Osteocyte (in vitro differentiated cells): Measurements from ENCODE around the gene CTNNA1. TPM values are rescaled to one million over a fixed set of nuclear protein-coding genes. Genes with fewer than 3 reads are reported as not detected.

Experiments
- DNase-seq: peaks from one replicate; pipeline ENCODE4 v3.0.0; 2021; ENCODE audit warnings: mixed read lengths; ENCODE audit not compliant: unreplicated experiment; ENCODE audit errors: extremely low spot score
- H3K27ac Mint-ChIP-seq: one replicate; pipeline ENCODE4 v1.8.0; 2021; ENCODE audit warnings: mild to moderate bottlenecking, mixed read lengths; ENCODE audit not compliant: unreplicated experiment
- H3K27me3 Mint-ChIP-seq: one replicate; pipeline ENCODE4 v1.8.0; 2021; ENCODE audit warnings: mixed read lengths; ENCODE audit not compliant: unreplicated experiment
- H3K36me3 Mint-ChIP-seq: one replicate; pipeline ENCODE4 v1.8.0; 2021; ENCODE audit warnings: mixed read lengths; ENCODE audit not compliant: unreplicated experiment
- H3K4me1 Mint-ChIP-seq: one replicate; pipeline ENCODE4 v1.8.0; 2021; ENCODE audit warnings: mixed read lengths; ENCODE audit not compliant: unreplicated experiment
- H3K4me3 Mint-ChIP-seq: one replicate; pipeline ENCODE4 v1.8.0; 2021; ENCODE audit warnings: mild to moderate bottlenecking, moderate library complexity, mixed read lengths; ENCODE audit not compliant: unreplicated experiment
- H3K9me3 Mint-ChIP-seq: one replicate; pipeline ENCODE4 v1.8.0; 2021; ENCODE audit warnings: mixed read lengths; ENCODE audit not compliant: unreplicated experiment
- total RNA-seq: library from RNA; stranded (reverse); gene quantifications from 2 replicates; pipeline ENCODE4 v1.2.1, GENCODE V29; 2021
- TF ChIP-seq, protein P1 (sequence below): fragments of 200-600 bp; sonication (generic); IDR thresholded peaks from 2 replicates; pipeline ENCODE4 v1.5.0; 2021; ENCODE audit warnings: antibody characterized with exemption, mild to moderate bottlenecking, moderate library complexity

CTNNA1 gene
- total RNA-seq, 1 donor from 2014 or later = 375 TPM

DNA sequence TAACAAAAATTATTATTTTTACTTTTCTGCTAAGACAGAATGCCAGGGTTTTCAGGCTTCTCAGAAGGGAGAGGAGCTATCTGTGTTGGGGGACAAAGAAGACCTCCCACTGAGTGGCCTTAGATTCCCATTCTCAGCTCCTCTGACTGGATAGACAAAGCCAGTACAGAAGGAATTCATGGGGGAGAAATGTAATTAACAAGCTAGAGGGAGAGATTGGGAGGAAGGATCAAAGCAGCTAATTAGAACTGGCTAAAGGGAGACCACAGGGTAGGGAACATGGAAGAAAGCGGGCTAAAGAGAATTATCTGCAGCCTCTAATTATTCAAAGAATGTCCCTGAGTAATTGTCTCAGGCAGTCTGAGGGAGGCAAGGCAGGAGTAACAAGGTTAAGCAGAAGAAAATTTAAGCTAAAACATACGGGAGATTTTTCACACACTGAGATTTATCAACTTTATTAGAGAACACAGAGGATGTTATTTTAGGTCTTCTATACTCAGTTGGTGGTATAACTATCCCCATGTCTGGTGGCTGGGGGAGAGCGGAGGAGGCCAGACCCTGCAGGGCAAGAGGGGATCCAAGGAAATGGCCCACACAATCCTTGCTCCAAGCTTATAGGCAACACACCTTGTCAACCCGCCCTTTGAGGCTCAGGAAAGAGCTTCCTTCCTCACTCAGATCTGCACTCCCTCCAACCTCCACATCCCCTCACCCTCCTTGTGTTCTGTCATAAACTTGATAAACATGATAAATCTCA, 209.6 kb downstream of the CTNNA1 start:
- Mint-ChIP-seq H3K27me3 (no peaks in the 10 kb centered on the region), H3K27ac (no peak overlapping the region), H3K4me1 (peaks cover 11% of the 10 kb centered on the region), H3K4me3 (no peak overlapping the region), H3K9me3 (no peaks in the 10 kb centered on the region), H3K36me3 (no peaks in the 10 kb centered on the region)
- TF ChIP-seq, protein P1, sequence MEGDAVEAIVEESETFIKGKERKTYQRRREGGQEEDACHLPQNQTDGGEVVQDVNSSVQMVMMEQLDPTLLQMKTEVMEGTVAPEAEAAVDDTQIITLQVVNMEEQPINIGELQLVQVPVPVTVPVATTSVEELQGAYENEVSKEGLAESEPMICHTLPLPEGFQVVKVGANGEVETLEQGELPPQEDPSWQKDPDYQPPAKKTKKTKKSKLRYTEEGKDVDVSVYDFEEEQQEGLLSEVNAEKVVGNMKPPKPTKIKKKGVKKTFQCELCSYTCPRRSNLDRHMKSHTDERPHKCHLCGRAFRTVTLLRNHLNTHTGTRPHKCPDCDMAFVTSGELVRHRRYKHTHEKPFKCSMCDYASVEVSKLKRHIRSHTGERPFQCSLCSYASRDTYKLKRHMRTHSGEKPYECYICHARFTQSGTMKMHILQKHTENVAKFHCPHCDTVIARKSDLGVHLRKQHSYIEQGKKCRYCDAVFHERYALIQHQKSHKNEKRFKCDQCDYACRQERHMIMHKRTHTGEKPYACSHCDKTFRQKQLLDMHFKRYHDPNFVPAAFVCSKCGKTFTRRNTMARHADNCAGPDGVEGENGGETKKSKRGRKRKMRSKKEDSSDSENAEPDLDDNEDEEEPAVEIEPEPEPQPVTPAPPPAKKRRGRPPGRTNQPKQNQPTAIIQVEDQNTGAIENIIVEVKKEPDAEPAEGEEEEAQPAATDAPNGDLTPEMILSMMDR = no peak
- DNase-seq = no peak

DNA sequence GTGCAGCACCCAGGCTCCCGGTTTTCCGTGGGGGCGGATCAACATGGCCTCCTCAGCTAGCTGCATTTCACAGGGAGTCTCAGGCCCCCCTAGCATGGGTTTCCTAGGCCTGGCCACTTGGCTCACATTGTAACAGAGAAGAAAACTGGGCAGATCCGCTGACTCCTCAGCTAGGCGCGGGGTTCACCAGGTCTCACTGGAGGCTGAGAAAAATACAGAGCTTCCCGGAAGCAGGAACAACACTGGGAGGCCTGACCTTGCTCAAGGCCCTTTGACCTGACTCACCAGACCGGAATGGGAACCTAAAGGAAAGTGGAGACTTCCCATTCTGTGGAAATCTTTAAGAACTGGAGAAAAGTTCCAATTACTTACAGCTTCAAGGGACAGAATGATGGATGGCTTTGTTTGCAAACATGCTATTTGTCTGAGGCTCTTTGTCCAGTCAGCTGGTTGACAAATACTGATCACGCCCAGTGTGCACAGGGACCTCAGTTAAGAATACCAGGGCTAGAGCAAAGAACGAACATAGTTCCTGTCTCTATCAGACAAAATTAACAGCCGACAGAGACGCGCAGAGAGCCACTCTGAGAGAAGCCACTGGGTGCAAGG, 210.6 kb downstream of the CTNNA1 start:
- Mint-ChIP-seq H3K36me3 (no peaks in the 10 kb centered on the region), H3K4me1 (peaks cover 11% of the 10 kb centered on the region), H3K27ac (no peak overlapping the region), H3K27me3 (no peaks in the 10 kb centered on the region), H3K4me3 (no peak overlapping the region), H3K9me3 (no peaks in the 10 kb centered on the region)
- TF ChIP-seq, protein P1 = no peak
- DNase-seq = no peak

DNA sequence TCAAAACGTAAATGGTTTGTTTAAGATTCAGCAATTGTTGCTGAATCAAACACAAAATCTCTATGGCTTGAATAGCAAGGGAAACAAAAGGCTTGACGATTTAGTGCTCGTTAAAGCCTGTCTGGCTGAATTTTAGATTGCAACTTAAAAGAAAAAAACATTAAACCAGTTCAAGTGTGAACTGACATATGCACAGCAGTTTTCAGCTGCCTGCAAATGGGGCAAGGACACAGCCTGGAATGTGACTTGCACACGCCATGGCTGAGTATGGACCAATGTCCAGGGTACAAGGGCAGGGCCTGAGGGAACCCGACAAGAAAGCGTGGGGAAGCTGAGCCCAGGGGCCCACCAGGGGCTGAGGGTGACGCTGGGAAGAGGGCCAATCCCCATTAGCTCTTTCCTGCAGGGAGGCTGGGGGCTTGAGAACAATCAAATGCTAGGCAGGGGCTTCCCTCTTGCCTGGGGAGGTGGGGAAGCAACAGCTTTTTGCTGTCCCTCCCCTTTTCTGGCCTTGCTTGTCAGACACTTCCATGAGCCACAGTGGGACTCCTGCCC, 211.5 kb downstream of the CTNNA1 start:
- no peaks in the 10 kb centered on the region for H3K27me3 Mint-ChIP-seq
- DNase-seq = no peak
- H3K4me1 Mint-ChIP-seq = peaks cover 12% of the 10 kb centered on the region
- no peak overlapping the region for H3K4me3 Mint-ChIP-seq
- no peaks in the 10 kb centered on the region for H3K36me3 Mint-ChIP-seq
- no peak overlapping the region for H3K27ac Mint-ChIP-seq
- TF ChIP-seq, protein P1 = no peak
- H3K9me3 Mint-ChIP-seq = no peaks in the 10 kb centered on the region

DNA sequence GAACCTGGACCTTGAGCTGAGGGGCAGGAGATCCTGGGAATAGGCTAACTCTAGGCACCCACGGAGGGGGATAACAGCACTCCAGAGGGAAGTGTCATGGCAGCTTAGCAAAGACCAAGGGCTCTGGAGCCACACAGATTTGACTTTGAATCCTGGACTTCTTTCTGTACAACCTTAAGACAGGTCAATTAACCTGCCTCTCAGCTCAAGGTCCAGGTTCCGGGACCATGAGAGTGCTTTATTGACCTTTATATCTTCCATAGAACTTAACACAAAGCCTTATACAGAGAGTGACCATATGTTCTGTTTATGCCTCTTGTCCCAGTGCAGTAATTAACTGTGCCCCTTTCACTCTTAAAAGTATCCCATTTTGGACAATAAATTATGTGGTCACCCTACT, 212.4 kb downstream of the CTNNA1 start:
- no peak overlapping the region for H3K4me3 Mint-ChIP-seq
- H3K27me3 Mint-ChIP-seq = no peaks in the 10 kb centered on the region
- no peak overlapping the region for H3K27ac Mint-ChIP-seq
- peaks cover 17% of the 10 kb centered on the region for H3K4me1 Mint-ChIP-seq
- H3K9me3 Mint-ChIP-seq = no peaks in the 10 kb centered on the region
- H3K36me3 Mint-ChIP-seq = no peaks in the 10 kb centered on the region
- DNase-seq = no peak
- TF ChIP-seq, protein P1 = no peak
